ENCODE measurements around the gene NACC1. TPM values are rescaled to one million over a fixed set of nuclear protein-coding genes. Genes with fewer than 3 reads are reported as not detected.

The NACC1 gene
- total and polyA plus RNA-seq, 2 of the 13 experiments (the other 11 are each of a cell fraction or from before 2014, with no cell fraction given), result 31.8 to 42.3 TPM

DNA sequence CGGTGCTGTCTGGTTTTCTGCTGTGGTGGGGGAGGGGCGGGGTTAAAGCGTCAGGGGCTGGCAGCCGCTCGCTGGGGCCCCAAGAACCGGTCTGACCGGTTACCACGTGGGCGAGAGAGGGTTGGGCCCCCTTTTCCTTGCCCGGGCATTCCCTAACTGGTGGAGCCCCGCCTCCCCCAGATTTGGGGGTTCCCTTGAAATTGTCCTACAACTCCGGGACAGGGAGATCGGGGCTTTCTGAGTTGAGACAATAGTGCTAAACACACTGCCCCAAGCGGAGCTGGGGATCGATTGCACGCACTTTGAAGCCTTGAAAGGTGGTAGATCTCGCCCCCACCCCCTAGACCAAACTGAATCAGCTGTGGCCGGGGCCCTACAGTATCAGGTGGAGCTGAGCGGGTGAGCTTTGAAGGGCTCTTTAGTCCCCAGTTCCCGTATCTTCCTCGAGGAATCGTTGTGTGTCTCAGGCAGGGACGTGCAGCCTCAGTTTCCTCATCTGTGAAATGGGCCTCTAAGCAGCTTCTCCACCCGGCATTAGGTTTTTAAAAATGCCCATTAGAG lies 36.9 kb downstream of the NACC1 start (continued):
- TF ChIP-seq ONECUT2 (CRISPR knock-in tag; IDR thresholded peaks at IDR 0.05) (0 out of 2 replicates have a peak, but pooled peaks have one; percentile 35), ZNF589 (CRISPR knock-in tag; conservative IDR thresholded peaks at IDR 0.05) (no peak), ZNF33B (CRISPR knock-in tag; IDR thresholded peaks at IDR 0.05) (no peak), ZNF263 (CRISPR knock-in tag; IDR thresholded peaks at IDR 0.05) (no peak), MBD4 (IDR thresholded peaks at IDR 0.05; ENCODE audit: borderline replicate concordance, low read length) (no peak), MTA3 (CRISPR knock-in tag; IDR thresholded peaks at IDR 0.05) (no peak), EZH2 (conservative IDR thresholded peaks at IDR 0.05; ENCODE audit: low read depth, low read length) (no peak), ZNF430 (CRISPR knock-in tag; IDR thresholded peaks at IDR 0.05) (0 out of 2 replicates have a peak, but pooled peaks have one; percentile 1), BORCS8-MEF2B (CRISPR knock-in tag; IDR thresholded peaks at IDR 0.05) (no peak), RBFOX2 (IDR thresholded peaks at IDR 0.05; ENCODE audit: low read depth, low read length) (no peak), CHD4 (IDR thresholded peaks at IDR 0.05; ENCODE audit: borderline replicate concordance, low read length) (peak; percentile 98), KDM6A (CRISPR knock-in tag; IDR thresholded peaks at IDR 0.05; ENCODE audit: low read depth) (0 out of 2 replicates have a peak, but pooled peaks have one; percentile 20), ZSCAN20 (CRISPR knock-in tag; IDR thresholded peaks at IDR 0.05; ENCODE audit: borderline replicate concordance) (no peak), RFXAP (CRISPR knock-in tag; IDR thresholded peaks at IDR 0.05; ENCODE audit: borderline replicate concordance) (peak; percentile 19; the same call in 1 of the 2 replicates), TBP (CRISPR knock-in tag; IDR thresholded peaks at IDR 0.05) (no peak), ZNF629 (CRISPR knock-in tag; conservative IDR thresholded peaks at IDR 0.05) (peak; percentile 99), RAD21 (CRISPR knock-in tag; IDR thresholded peaks at IDR 0.05) (0 out of 2 replicates have a peak, but pooled peaks have one; percentile 8), ZFP90 (CRISPR knock-in tag; IDR thresholded peaks at IDR 0.05; ENCODE audit: borderline replicate concordance) (0 out of 2 replicates have a peak, but pooled peaks have one; percentile 31)
- TF ChIP-seq, protein P1, sequence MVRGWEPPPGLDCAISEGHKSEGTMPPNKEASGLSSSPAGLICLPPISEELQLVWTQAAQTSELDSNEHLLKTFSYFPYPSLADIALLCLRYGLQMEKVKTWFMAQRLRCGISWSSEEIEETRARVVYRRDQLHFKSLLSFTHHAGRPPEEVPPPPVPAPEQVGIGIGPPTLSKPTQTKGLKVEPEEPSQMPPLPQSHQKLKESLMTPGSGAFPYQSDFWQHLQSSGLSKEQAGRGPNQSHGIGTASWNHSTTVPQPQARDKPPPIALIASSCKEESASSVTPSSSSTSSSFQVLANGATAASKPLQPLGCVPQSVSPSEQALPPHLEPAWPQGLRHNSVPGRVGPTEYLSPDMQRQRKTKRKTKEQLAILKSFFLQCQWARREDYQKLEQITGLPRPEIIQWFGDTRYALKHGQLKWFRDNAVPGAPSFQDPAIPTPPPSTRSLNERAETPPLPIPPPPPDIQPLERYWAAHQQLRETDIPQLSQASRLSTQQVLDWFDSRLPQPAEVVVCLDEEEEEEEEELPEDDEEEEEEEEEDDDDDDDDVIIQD (CRISPR knock-in tag; IDR thresholded peaks at IDR 0.05; ENCODE audit: low read depth), result no peak
- TF ChIP-seq, protein P2, sequence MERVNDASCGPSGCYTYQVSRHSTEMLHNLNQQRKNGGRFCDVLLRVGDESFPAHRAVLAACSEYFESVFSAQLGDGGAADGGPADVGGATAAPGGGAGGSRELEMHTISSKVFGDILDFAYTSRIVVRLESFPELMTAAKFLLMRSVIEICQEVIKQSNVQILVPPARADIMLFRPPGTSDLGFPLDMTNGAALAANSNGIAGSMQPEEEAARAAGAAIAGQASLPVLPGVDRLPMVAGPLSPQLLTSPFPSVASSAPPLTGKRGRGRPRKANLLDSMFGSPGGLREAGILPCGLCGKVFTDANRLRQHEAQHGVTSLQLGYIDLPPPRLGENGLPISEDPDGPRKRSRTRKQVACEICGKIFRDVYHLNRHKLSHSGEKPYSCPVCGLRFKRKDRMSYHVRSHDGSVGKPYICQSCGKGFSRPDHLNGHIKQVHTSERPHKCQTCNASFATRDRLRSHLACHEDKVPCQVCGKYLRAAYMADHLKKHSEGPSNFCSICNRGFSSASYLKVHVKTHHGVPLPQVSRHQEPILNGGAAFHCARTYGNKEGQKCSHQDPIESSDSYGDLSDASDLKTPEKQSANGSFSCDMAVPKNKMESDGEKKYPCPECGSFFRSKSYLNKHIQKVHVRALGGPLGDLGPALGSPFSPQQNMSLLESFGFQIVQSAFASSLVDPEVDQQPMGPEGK (CRISPR knock-in tag; IDR thresholded peaks at IDR 0.05), result peak; percentile 38; the same call in 1 of the 2 replicates
- TF ChIP-seq, protein P3, sequence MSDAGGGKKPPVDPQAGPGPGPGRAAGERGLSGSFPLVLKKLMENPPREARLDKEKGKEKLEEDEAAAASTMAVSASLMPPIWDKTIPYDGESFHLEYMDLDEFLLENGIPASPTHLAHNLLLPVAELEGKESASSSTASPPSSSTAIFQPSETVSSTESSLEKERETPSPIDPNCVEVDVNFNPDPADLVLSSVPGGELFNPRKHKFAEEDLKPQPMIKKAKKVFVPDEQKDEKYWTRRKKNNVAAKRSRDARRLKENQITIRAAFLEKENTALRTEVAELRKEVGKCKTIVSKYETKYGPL (CRISPR knock-in tag; IDR thresholded peaks at IDR 0.05), result no peak
- TF ChIP-seq, protein P4, sequence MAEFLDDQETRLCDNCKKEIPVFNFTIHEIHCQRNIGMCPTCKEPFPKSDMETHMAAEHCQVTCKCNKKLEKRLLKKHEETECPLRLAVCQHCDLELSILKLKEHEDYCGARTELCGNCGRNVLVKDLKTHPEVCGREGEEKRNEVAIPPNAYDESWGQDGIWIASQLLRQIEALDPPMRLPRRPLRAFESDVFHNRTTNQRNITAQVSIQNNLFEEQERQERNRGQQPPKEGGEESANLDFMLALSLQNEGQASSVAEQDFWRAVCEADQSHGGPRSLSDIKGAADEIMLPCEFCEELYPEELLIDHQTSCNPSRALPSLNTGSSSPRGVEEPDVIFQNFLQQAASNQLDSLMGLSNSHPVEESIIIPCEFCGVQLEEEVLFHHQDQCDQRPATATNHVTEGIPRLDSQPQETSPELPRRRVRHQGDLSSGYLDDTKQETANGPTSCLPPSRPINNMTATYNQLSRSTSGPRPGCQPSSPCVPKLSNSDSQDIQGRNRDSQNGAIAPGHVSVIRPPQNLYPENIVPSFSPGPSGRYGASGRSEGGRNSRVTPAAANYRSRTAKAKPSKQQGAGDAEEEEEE (CRISPR knock-in tag; IDR thresholded peaks at IDR 0.05; ENCODE audit: borderline replicate concordance), result no peak
- TF ChIP-seq, protein P5, sequence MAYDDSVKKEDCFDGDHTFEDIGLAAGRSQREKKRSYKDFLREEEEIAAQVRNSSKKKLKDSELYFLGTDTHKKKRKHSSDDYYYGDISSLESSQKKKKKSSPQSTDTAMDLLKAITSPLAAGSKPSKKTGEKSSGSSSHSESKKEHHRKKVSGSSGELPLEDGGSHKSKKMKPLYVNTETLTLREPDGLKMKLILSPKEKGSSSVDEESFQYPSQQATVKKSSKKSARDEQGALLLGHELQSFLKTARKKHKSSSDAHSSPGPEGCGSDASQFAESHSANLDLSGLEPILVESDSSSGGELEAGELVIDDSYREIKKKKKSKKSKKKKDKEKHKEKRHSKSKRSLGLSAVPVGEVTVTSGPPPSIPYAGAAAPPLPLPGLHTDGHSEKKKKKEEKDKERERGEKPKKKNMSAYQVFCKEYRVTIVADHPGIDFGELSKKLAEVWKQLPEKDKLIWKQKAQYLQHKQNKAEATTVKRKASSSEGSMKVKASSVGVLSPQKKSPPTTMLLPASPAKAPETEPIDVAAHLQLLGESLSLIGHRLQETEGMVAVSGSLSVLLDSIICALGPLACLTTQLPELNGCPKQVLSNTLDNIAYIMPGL (CRISPR knock-in tag; IDR thresholded peaks at IDR 0.05; ENCODE audit: borderline replicate concordance in 1 of 2, low read depth in 1 of 2), result peak; percentile 28 to 43; a peak in 1 of 4 replicates

All from HepG2 (cell line).